SK-N-SH (cell line): ENCODE results near the gene ELMO1.

Experiments
- CTCF ChIP-seq: fragments of 200-600 bp; sonication (generic); IDR thresholded peaks from 2 replicates; pipeline ENCODE4 v1.6.1; 2017; ENCODE audit warnings: antibody characterized with exemption, mild to moderate bottlenecking, moderate library complexity
- EZH2phosphoT487 ChIP-seq: fragments of 200-600 bp; sonication (generic); IDR thresholded peaks from 2 replicates; pipeline ENCODE4 v1.6.1; 2017; ENCODE audit warnings: low read depth, mixed run types, mild to moderate bottlenecking, antibody characterized with exemption, moderate library complexity, borderline replicate concordance
- GABPA ChIP-seq: IDR thresholded peaks from 2 replicates; pipeline ENCODE4 v1.4.0; 2012; ENCODE audit warnings: low read depth, mild to moderate bottlenecking
- MXI1 ChIP-seq: IDR thresholded peaks from 2 replicates; pipeline ENCODE4 v1.6.1; 2012; ENCODE audit warnings: mild to moderate bottlenecking, low read depth, low read length, improper control_type of control experiment
- POLR2AphosphoS5 ChIP-seq: IDR thresholded peaks from 2 replicates; pipeline ENCODE4 v1.6.1; 2012; ENCODE audit warnings: low read depth, low read length
- REST ChIP-seq: IDR thresholded peaks from 2 replicates; pipeline ENCODE4 v1.6.1; 2012; ENCODE audit warnings: mild to moderate bottlenecking, low read depth, low read length, moderate library complexity
- SMC3 ChIP-seq: IDR thresholded peaks from 2 replicates; pipeline ENCODE4 v1.6.1; 2012; ENCODE audit warnings: low read depth, low read length, improper control_type of control experiment
- ZBTB33 ChIP-seq: IDR thresholded peaks from 2 replicates; pipeline ENCODE4 v1.4.0; 2012; ENCODE audit warnings: low read depth, borderline replicate concordance

- TF ChIP-seq CTCF (no peak), ZBTB33 (no peak), SMC3 (no peak), MXI1 (no peak), GABPA (no peak), REST (no peak), POLR2AphosphoS5 (no peak), EZH2phosphoT487 (no peak)
Measured at GRCh38 chr7:37420946-37421695, 27.5 kb downstream of the ELMO1 start.
